H7 (cell line): Measurements from ENCODE around the gene ERC1. TPM values are rescaled to one million over a fixed set of nuclear protein-coding genes. Genes with fewer than 3 reads are reported as not detected.
A peak's percentile ranks its signal among the peaks of the same experiment; 100 is the strongest.

Experiments used
- DNase-seq: peaks from one replicate; pipeline ENCODE4 v3.0.0; 2012
- H3K27me3 ChIP-seq: 2 replicates; pipeline ENCODE4 v1.6.0; 2011; ENCODE audit warnings: mild to moderate bottlenecking, low read length; ENCODE audit not compliant: control insufficient read depth, insufficient read depth
- H3K36me3 ChIP-seq: replicated peaks from 2 replicates; pipeline ENCODE4 v1.5.1; 2011; ENCODE audit warnings: low read length; ENCODE audit not compliant: control insufficient read depth, insufficient read depth
- H3K4me3 ChIP-seq: 2 replicates; pipeline ENCODE4 v1.5.1; 2011; ENCODE audit warnings: low read depth, mild to moderate bottlenecking, control low read depth, low read length, moderate library complexity; ENCODE audit not compliant: insufficient read depth
- total RNA-seq: library from RNA; depleted of rRNA; stranded (reverse); fragments of >200 nt; shearing (Covaris generic); gene quantifications from 2 replicates; pipeline ENCODE4 v1.2.3, GENCODE V29; 2014

ERC1 gene
- total RNA-seq, 1 experiment from 2014 or later: 10.3 TPM

- DNase-seq: peak; percentile 78
- no peak overlapping the region for H3K4me3 ChIP-seq
- peaks cover 20% of the 10 kb centered on the region for H3K27me3 ChIP-seq
Observed at GRCh38 chr12:1523558-1524050, 532.6 kb downstream of the ERC1 start.

DNA sequence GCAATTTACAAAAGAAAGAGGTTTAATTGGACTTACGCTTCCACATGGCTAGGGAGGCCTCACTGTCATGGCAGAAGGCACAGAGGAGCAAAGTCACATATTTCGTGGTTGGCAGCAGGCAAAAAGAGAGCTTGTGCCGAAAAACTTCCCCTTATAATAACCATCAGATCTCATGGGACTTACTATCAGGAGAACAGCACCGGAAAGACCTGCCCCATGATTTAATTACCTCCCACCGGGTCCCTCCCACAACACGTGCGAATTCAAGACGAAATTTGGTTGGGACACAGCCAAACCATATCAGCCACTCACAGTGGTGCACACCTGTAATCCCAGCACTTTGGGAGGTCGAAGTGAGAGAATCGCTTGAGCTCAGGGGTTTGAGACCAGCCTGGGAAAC, 534.8 kb downstream of the ERC1 start:
- H3K36me3 ChIP-seq: no peaks in the 10 kb centered on the region
- DNase-seq: no peak
- H3K27me3 ChIP-seq: peaks cover 38% of the 10 kb centered on the region
- no peak overlapping the region for H3K4me3 ChIP-seq

More at GRCh38 chr12:1523558-1524050, 532.6 kb downstream of the ERC1 start:
- H3K36me3 ChIP-seq: no peaks in the 10 kb centered on the region

GRCh38 chr12:1527789-1528188, 536.8 kb downstream of the ERC1 start:
- Histone ChIP-seq H3K27me3 (peaks cover 57% of the 10 kb centered on the region), H3K4me3 (no peak overlapping the region), H3K36me3 (no peaks in the 10 kb centered on the region)
- no peak for DNase-seq

DNA sequence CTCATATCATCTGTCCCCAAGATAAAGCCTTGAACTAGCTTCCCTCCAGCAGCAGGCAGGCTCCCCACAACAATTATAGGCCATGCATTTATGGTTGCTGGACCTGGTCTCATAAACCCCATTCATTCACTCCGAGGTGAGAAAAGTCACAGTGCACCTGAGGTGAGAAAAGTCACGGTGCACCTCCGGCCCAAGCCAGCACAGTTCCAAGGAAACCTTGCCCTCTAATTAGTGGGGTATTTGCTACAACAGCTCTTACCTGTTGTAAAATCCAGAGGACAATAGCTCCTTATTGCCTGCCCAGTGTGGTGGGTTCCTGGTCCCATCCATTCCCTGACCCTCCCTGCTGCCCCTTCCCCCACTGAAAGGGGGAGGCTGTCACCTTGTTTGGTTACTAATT, 537.8 kb downstream of the ERC1 start:
- Histone ChIP-seq H3K4me3 (no peak overlapping the region), H3K27me3 (peaks cover 67% of the 10 kb centered on the region)
- DNase-seq: no peak

DNA sequence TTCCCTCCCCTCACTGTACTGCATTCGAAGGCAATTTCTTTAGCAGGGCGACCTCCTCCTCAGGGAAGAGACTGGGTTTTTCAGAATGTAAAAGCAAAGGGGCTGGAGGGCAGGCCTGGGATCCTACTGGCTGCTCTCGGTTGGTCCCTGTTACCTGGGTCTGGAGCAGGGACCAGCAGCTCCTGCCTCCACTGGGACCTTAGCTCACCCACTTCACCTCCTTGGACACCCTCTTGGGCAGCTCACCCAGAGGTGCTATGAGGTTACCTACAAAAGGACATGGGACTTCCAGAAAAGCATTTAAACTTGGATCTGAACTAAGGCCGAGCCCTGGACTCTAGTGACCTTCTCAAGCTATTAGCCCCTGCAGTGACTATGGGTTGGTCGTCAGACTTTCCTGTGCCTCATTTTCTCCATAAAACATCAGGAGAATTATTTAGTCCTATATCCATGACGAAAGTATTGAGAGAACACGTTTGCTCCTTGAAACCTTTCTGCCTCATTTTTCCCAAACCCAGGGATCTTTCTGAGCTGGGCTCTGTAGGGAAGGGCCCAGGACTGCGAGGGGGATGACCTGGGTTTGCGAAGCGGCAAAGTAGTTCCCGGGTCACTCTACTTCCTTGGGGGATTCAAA, 538.3 kb downstream of the ERC1 start:
- Histone ChIP-seq H3K36me3 (no peaks in the 10 kb centered on the region), H3K4me3 (peak overlapping the region; percentile 45), H3K27me3 (peaks cover 67% of the 10 kb centered on the region)
- DNase-seq: no peak

More for the DNA sequence above, 537.8 kb downstream of the ERC1 start:
- H3K36me3 ChIP-seq: no peaks in the 10 kb centered on the region

- no peaks in the 10 kb centered on the region for H3K36me3 ChIP-seq
- H3K27me3 ChIP-seq: peaks cover 68% of the 10 kb centered on the region
- peak overlapping the region; percentile 45 for H3K4me3 ChIP-seq
- peak; percentile 90 for DNase-seq
Observed at GRCh38 chr12:1529862-1530591, 539.0 kb downstream of the ERC1 start.

GRCh38 chr12:1530592-1531152, 539.6 kb downstream of the ERC1 start:
- DNase-seq: peak; percentile 83
- H3K4me3 ChIP-seq: peak overlapping the region; percentile 45
- H3K36me3 ChIP-seq: no peaks in the 10 kb centered on the region
- peaks cover 68% of the 10 kb centered on the region for H3K27me3 ChIP-seq

GRCh38 chr12:1531153-1531653, 540.2 kb downstream of the ERC1 start:
- DNase-seq: peak; percentile 90
- Histone ChIP-seq H3K4me3 (peak overlapping the region; percentile 38), H3K36me3 (no peaks in the 10 kb centered on the region), H3K27me3 (peaks cover 68% of the 10 kb centered on the region)

- peaks cover 67% of the 10 kb centered on the region for H3K27me3 ChIP-seq
- peak; percentile 73 for DNase-seq
Observed at GRCh38 chr12:1531654-1532374, 540.8 kb downstream of the ERC1 start.

GRCh38 chr12:1532375-1533165, 541.5 kb downstream of the ERC1 start:
- DNase-seq: no peak
- Histone ChIP-seq H3K27me3 (peaks cover 63% of the 10 kb centered on the region), H3K36me3 (no peaks in the 10 kb centered on the region), H3K4me3 (no peak overlapping the region)

More at GRCh38 chr12:1531654-1532374, 540.8 kb downstream of the ERC1 start:
- H3K36me3 ChIP-seq: no peaks in the 10 kb centered on the region
- H3K4me3 ChIP-seq: peak overlapping the region; percentile 38; the same call in 1 of the 2 replicates

- H3K27me3 ChIP-seq: peaks cover 57% of the 10 kb centered on the region
- no peak for DNase-seq
Observed at GRCh38 chr12:1533205-1533601, 542.2 kb downstream of the ERC1 start.

GRCh38 chr12:1533602-1534304, 542.7 kb downstream of the ERC1 start:
- Histone ChIP-seq H3K4me3 (no peak overlapping the region), H3K36me3 (no peaks in the 10 kb centered on the region), H3K27me3 (peaks cover 52% of the 10 kb centered on the region)
- DNase-seq: no peak

More at GRCh38 chr12:1533205-1533601, 542.2 kb downstream of the ERC1 start:
- no peaks in the 10 kb centered on the region for H3K36me3 ChIP-seq
- no peak overlapping the region for H3K4me3 ChIP-seq

GRCh38 chr12:1534748-1535147, 543.7 kb downstream of the ERC1 start:
- peaks cover 42% of the 10 kb centered on the region for H3K27me3 ChIP-seq
- DNase-seq: no peak

More at GRCh38 chr12:1534748-1535147, 543.7 kb downstream of the ERC1 start:
- no peaks in the 10 kb centered on the region for H3K36me3 ChIP-seq
- H3K4me3 ChIP-seq: no peak overlapping the region
